HL-60 (cell line): ENCODE measurements around the gene CHRNB1.

Experiments used
- CTCF ChIP-seq: IDR thresholded peaks from one replicate; pipeline ENCODE4 v1.5.1; 2011; ENCODE audit warnings: low read length, control low read depth, inconsistent platforms; ENCODE audit not compliant: insufficient read depth
- POLR2AphosphoS5 ChIP-seq: IDR thresholded peaks from 2 replicates; pipeline ENCODE4 v1.6.1; 2012; ENCODE audit warnings: low read depth
- REST ChIP-seq: IDR thresholded peaks from 2 replicates; pipeline ENCODE4 v1.6.1; 2012; ENCODE audit warnings: low read depth; ENCODE audit not compliant: insufficient replicate concordance

DNA sequence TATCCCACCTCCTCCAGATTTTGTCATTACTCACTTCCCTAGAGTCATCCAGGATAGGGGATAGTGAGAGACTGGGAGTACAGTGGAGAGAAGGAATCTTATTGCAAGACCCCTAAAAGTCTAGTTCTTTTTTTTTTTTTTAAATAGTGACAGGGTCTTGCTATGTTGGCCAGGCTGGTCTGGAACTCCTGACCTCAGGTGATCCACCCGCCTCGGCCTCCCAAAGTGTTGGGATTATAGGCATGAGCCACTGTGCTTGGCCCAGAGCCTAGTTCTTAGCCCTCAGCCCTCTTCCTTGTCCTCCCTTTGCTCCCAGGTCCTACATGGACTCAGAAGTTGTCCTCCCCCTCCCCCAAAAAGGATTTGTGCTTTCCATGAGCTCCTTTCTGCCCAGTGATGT, 2.7 kb upstream of the CHRNB1 start:
- TF ChIP-seq POLR2AphosphoS5 (no peak), CTCF (no peak), REST (no peak)
